GM23338 (cell line): ENCODE data around the gene PDE2A. TPM values are rescaled to one million over a fixed set of nuclear protein-coding genes. Genes with fewer than 3 reads are reported as not detected.

ENCODE experiments used
- ATAC-seq: fragments of 200-7000 bp; cut with Tn5 transposase; 3 replicates; pipeline ENCODE4 v1.9.1; 2020
- DNase-seq: peaks from one replicate; pipeline ENCODE4 v3.0.0-alpha.2; 2015; ENCODE audit warnings: low spot score
- H2AFZ ChIP-seq: fragments of 200-600 bp; sonication (generic); 2 replicates; pipeline ENCODE4 v1.8.0; 2016; ENCODE audit warnings: antibody characterized with exemption, mild to moderate bottlenecking, moderate library complexity
- H3F3A ChIP-seq: fragments of 200-600 bp; sonication (generic); replicated peaks from 2 replicates; pipeline ENCODE4 v1.8.0; 2017; ENCODE audit warnings: antibody characterized with exemption, mixed run types, low read depth
- H3K27ac ChIP-seq: fragments of 200-600 bp; sonication (generic); 2 replicates; pipeline ENCODE4 v1.6.1; 2016; ENCODE audit warnings: low read depth
- H3K27me3 ChIP-seq: fragments of 200-600 bp; sonication (generic); 2 replicates; pipeline ENCODE4 v1.8.0; 2016; ENCODE audit warnings: mild to moderate bottlenecking, mixed run types, moderate library complexity; ENCODE audit not compliant: insufficient read depth
- H3K36me3 ChIP-seq: fragments of 200-600 bp; sonication (generic); 2 replicates; pipeline ENCODE4 v1.8.0; 2016; ENCODE audit warnings: mild to moderate bottlenecking; ENCODE audit not compliant: insufficient read depth
- H3K4me1 ChIP-seq: fragments of 200-600 bp; sonication (generic); 2 replicates; pipeline ENCODE4 v1.8.0; 2016; ENCODE audit warnings: mild to moderate bottlenecking, moderate library complexity; ENCODE audit not compliant: insufficient read depth
- H3K4me2 ChIP-seq: fragments of 200-600 bp; sonication (generic); 2 replicates; pipeline ENCODE4 v1.7.1; 2017; ENCODE audit warnings: mixed run types
- H3K4me3 ChIP-seq: fragments of 200-600 bp; sonication (generic); 2 replicates; pipeline ENCODE4 v1.6.1; 2016; ENCODE audit warnings: mixed run types
- H3K79me2 ChIP-seq: fragments of 200-600 bp; sonication (generic); replicated peaks from 2 replicates; pipeline ENCODE4 v1.8.0; 2017; ENCODE audit warnings: mild to moderate bottlenecking; ENCODE audit not compliant: insufficient read depth
- H3K9me2 ChIP-seq: fragments of 200-600 bp; sonication (generic); 2 replicates; pipeline ENCODE4 v1.8.0; 2017; ENCODE audit not compliant: insufficient read depth
- H4K20me1 ChIP-seq: fragments of 200-600 bp; sonication (generic); replicated peaks from 2 replicates; pipeline ENCODE4 v1.8.0; 2017; ENCODE audit warnings: mild to moderate bottlenecking; ENCODE audit not compliant: insufficient read depth
- H3K27ac Mint-ChIP-seq: 2 replicates; pipeline ENCODE4 v1.8.0; 2020; ENCODE audit warnings: inconsistent platforms, mild to moderate bottlenecking, moderate library complexity, mixed read lengths
- H3K27me3 Mint-ChIP-seq: 3 replicates; pipeline ENCODE4 v1.8.0; 2022; ENCODE audit warnings: low read depth, mild to moderate bottlenecking, moderate library complexity, mixed read lengths, inconsistent platforms; ENCODE audit not compliant: insufficient read depth, poor library complexity
- H3K36me3 Mint-ChIP-seq: 3 replicates; pipeline ENCODE4 v1.8.0; 2021; ENCODE audit warnings: low read depth, mild to moderate bottlenecking, inconsistent platforms, moderate library complexity, mixed read lengths
- H3K4me1 Mint-ChIP-seq: 3 replicates; pipeline ENCODE4 v1.8.0; 2020; ENCODE audit warnings: mild to moderate bottlenecking, inconsistent platforms, mixed read lengths
- H3K4me3 Mint-ChIP-seq: 3 replicates; pipeline ENCODE4 v1.8.0; 2021; ENCODE audit warnings: moderate library complexity, mild to moderate bottlenecking, inconsistent platforms, mixed read lengths
- H3K9me3 Mint-ChIP-seq: 3 replicates; pipeline ENCODE4 v1.8.0; 2020; ENCODE audit warnings: moderate library complexity, mild to moderate bottlenecking, inconsistent platforms, mixed read lengths
- CREB1 ChIP-seq: fragments of 250-450 bp; sonication (Bioruptor Pico); IDR thresholded peaks from 2 replicates; pipeline ENCODE4 v1.5.0; 2020; ENCODE audit warnings: low read depth, mild to moderate bottlenecking, moderate library complexity
- ETS1 ChIP-seq: IDR thresholded peaks from 2 replicates; pipeline ENCODE4 v1.6.1; 2016; ENCODE audit warnings: antibody characterized with exemption
- EZH2 ChIP-seq: fragments of 200-600 bp; sonication (generic); IDR thresholded peaks from one replicate; pipeline ENCODE4 v1.8.0; 2017; ENCODE audit warnings: antibody characterized with exemption, mild to moderate bottlenecking, low read depth; ENCODE audit not compliant: unreplicated experiment
- EZH2phosphoT487 ChIP-seq: fragments of 200-600 bp; sonication (generic); IDR thresholded peaks from one replicate; pipeline ENCODE4 v1.8.1; 2018; ENCODE audit warnings: antibody characterized with exemption; ENCODE audit not compliant: unreplicated experiment
- JUNB ChIP-seq: IDR thresholded peaks from one replicate; pipeline ENCODE4 v1.6.1; 2016; ENCODE audit warnings: antibody characterized with exemption; ENCODE audit not compliant: unreplicated experiment
- NANOG ChIP-seq: IDR thresholded peaks from 2 replicates; pipeline ENCODE4 v1.6.1; 2016; ENCODE audit warnings: antibody characterized with exemption, borderline replicate concordance
- POLR2AphosphoS5 ChIP-seq: IDR thresholded peaks from 2 replicates; pipeline ENCODE4 v1.6.1; 2016; ENCODE audit warnings: antibody characterized with exemption, low read depth
- STAT1 ChIP-seq: IDR thresholded peaks from one replicate; pipeline ENCODE4 v1.6.1; 2016; ENCODE audit warnings: antibody characterized with exemption; ENCODE audit not compliant: unreplicated experiment
- ZNF114 ChIP-seq: fragments of 250-450 bp; sonication (Bioruptor Pico); IDR thresholded peaks from 2 replicates; pipeline ENCODE4 v1.5.0; 2020; ENCODE audit warnings: mild to moderate bottlenecking, moderate library complexity
- ZNF331 ChIP-seq: fragments of 250-450 bp; sonication (Bioruptor Pico); IDR thresholded peaks from 2 replicates; pipeline ENCODE4 v1.5.0; 2020; ENCODE audit warnings: low read depth, mild to moderate bottlenecking, moderate library complexity
- polyA plus RNA-seq: library from polyadenylated mRNA; unstranded; fragments of >200 nt; fragmentation: Nextera tagmentation; extraction: Ambion mirVana; gene quantifications from 2 replicates; pipeline ENCODE4 v1.2.1, GENCODE V29; 2016
- total RNA-seq: library from RNA; depleted of rRNA; stranded (reverse); fragments of >200 nt; shearing (Covaris generic); gene quantifications from 2 replicates; pipeline ENCODE4 v1.2.3, GENCODE V29; 2014
- TF ChIP-seq, protein P1 (sequence below), 2 experiments: fragments of 200-600 bp in 1 of 2; sonication (generic) in 1 of 2; conservative IDR thresholded peaks; 2 replicates each; pipeline versions ENCODE4 v1.5.1 to v1.6.1; 2016 to 2017; ENCODE audit warnings: antibody characterized with exemption in 2 of 2, low read depth in 2 of 2, mild to moderate bottlenecking in 2 of 2, moderate library complexity in 1 of 2
- TF ChIP-seq, protein P2 (sequence below): fragments of 250-450 bp; sonication (Bioruptor Pico); IDR thresholded peaks from 2 replicates; pipeline ENCODE4 v1.5.0; 2020; ENCODE audit warnings: mild to moderate bottlenecking, moderate library complexity
- TF ChIP-seq, protein P3 (sequence below): IDR thresholded peaks from one replicate; pipeline ENCODE4 v1.6.1; 2018; ENCODE audit warnings: antibody characterized with exemption; ENCODE audit not compliant: unreplicated experiment

Gene PDE2A
- total and polyA plus RNA-seq, 2 experiments from 2014 or later, result 4.3 to 16.2 TPM

DNA sequence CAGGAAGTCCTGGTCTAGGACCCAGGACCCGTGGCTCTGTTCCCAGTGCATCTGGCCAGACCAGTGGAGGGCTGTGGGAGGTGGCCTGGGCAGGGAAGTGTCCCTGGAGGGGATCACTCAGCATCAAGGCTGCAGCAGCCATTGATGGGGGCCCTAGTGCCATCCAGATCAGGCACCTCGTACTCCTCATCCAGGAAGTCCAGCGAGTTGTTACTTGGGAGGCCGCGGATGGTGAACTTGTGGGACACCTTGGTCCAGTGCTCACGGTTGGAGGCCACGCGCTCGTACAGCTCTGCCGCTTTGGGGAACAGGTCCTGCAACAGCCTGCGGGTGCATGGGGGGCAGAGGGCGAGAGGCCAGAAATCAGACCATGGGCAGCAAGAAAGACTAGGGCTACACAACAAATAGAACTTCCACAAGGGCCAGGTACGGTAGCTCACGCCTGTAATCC lies 96.9 kb downstream of the PDE2A start:
- no peak overlapping the region for H3K4me3 ChIP-seq

More for the DNA sequence above, 96.9 kb downstream of the PDE2A start:
- H3K9me3 Mint-ChIP-seq, result no peaks in the 10 kb centered on the region
- peaks cover 16% of the 10 kb centered on the region for H3K27me3 Mint-ChIP-seq
- Histone ChIP-seq H3K4me2 (no peak overlapping the region), H3K27ac (no peak overlapping the region), H4K20me1 (no peaks in the 10 kb centered on the region), H3K27me3 (no peaks in the 10 kb centered on the region), H2AFZ (no peak overlapping the region), H3K9me2 (no peaks in the 10 kb centered on the region), H3F3A (no peaks in the 10 kb centered on the region), H3K4me1 (0 out of 2 replicates have a peak, but pooled peaks cover 6% of the 10 kb centered on the region), H3K36me3 (no peaks in the 10 kb centered on the region), H3K79me2 (no peaks in the 10 kb centered on the region)
- H3K4me3 Mint-ChIP-seq, result no peak overlapping the region
- no peak overlapping the region for H3K27ac Mint-ChIP-seq
- DNase-seq, result no peak
- TF ChIP-seq ZNF331 (CRISPR knock-in tag) (no peak), JUNB (no peak), ETS1 (no peak), EZH2phosphoT487 (no peak), EZH2 (no peak), ZNF114 (CRISPR knock-in tag) (no peak), NANOG (no peak), POLR2AphosphoS5 (no peak), STAT1 (no peak), CREB1 (CRISPR knock-in tag) (no peak)
- TF ChIP-seq, protein P1, sequence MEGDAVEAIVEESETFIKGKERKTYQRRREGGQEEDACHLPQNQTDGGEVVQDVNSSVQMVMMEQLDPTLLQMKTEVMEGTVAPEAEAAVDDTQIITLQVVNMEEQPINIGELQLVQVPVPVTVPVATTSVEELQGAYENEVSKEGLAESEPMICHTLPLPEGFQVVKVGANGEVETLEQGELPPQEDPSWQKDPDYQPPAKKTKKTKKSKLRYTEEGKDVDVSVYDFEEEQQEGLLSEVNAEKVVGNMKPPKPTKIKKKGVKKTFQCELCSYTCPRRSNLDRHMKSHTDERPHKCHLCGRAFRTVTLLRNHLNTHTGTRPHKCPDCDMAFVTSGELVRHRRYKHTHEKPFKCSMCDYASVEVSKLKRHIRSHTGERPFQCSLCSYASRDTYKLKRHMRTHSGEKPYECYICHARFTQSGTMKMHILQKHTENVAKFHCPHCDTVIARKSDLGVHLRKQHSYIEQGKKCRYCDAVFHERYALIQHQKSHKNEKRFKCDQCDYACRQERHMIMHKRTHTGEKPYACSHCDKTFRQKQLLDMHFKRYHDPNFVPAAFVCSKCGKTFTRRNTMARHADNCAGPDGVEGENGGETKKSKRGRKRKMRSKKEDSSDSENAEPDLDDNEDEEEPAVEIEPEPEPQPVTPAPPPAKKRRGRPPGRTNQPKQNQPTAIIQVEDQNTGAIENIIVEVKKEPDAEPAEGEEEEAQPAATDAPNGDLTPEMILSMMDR (conservative IDR thresholded peaks at IDR 0.05; ENCODE audit: low read depth in 2 of 2), result no peak
- TF ChIP-seq, protein P2, sequence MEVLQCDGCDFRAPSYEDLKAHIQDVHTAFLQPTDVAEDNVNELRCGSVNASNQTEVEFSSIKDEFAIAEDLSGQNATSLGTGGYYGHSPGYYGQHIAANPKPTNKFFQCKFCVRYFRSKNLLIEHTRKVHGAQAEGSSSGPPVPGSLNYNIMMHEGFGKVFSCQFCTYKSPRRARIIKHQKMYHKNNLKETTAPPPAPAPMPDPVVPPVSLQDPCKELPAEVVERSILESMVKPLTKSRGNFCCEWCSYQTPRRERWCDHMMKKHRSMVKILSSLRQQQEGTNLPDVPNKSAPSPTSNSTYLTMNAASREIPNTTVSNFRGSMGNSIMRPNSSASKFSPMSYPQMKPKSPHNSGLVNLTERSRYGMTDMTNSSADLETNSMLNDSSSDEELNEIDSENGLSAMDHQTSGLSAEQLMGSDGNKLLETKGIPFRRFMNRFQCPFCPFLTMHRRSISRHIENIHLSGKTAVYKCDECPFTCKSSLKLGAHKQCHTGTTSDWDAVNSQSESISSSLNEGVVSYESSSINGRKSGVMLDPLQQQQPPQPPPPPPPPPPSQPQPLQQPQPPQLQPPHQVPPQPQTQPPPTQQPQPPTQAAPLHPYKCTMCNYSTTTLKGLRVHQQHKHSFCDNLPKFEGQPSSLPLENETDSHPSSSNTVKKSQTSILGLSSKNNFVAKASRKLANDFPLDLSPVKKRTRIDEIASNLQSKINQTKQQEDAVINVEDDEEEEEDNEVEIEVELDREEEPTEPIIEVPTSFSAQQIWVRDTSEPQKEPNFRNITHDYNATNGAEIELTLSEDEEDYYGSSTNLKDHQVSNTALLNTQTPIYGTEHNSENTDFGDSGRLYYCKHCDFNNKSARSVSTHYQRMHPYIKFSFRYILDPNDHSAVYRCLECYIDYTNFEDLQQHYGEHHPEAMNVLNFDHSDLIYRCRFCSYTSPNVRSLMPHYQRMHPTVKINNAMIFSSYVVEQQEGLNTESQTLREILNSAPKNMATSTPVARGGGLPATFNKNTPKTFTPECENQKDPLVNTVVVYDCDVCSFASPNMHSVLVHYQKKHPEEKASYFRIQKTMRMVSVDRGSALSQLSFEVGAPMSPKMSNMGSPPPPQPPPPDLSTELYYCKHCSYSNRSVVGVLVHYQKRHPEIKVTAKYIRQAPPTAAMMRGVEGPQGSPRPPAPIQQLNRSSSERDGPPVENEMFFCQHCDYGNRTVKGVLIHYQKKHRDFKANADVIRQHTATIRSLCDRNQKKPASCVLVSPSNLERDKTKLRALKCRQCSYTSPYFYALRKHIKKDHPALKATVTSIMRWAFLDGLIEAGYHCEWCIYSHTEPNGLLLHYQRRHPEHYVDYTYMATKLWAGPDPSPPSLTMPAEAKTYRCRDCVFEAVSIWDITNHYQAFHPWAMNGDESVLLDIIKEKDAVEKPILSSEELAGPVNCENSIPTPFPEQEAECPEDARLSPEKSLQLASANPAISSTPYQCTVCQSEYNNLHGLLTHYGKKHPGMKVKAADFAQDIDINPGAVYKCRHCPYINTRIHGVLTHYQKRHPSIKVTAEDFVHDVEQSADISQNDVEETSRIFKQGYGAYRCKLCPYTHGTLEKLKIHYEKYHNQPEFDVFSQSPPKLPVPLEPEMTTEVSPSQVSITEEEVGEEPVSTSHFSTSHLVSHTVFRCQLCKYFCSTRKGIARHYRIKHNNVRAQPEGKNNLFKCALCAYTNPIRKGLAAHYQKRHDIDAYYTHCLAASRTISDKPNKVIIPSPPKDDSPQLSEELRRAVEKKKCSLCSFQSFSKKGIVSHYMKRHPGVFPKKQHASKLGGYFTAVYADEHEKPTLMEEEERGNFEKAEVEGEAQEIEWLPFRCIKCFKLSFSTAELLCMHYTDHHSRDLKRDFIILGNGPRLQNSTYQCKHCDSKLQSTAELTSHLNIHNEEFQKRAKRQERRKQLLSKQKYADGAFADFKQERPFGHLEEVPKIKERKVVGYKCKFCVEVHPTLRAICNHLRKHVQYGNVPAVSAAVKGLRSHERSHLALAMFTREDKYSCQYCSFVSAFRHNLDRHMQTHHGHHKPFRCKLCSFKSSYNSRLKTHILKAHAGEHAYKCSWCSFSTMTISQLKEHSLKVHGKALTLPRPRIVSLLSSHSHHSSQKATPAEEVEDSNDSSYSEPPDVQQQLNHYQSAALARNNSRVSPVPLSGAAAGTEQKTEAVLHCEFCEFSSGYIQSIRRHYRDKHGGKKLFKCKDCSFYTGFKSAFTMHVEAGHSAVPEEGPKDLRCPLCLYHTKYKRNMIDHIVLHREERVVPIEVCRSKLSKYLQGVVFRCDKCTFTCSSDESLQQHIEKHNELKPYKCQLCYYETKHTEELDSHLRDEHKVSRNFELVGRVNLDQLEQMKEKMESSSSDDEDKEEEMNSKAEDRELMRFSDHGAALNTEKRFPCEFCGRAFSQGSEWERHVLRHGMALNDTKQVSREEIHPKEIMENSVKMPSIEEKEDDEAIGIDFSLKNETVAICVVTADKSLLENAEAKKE, result no peak
- TF ChIP-seq, protein P3, sequence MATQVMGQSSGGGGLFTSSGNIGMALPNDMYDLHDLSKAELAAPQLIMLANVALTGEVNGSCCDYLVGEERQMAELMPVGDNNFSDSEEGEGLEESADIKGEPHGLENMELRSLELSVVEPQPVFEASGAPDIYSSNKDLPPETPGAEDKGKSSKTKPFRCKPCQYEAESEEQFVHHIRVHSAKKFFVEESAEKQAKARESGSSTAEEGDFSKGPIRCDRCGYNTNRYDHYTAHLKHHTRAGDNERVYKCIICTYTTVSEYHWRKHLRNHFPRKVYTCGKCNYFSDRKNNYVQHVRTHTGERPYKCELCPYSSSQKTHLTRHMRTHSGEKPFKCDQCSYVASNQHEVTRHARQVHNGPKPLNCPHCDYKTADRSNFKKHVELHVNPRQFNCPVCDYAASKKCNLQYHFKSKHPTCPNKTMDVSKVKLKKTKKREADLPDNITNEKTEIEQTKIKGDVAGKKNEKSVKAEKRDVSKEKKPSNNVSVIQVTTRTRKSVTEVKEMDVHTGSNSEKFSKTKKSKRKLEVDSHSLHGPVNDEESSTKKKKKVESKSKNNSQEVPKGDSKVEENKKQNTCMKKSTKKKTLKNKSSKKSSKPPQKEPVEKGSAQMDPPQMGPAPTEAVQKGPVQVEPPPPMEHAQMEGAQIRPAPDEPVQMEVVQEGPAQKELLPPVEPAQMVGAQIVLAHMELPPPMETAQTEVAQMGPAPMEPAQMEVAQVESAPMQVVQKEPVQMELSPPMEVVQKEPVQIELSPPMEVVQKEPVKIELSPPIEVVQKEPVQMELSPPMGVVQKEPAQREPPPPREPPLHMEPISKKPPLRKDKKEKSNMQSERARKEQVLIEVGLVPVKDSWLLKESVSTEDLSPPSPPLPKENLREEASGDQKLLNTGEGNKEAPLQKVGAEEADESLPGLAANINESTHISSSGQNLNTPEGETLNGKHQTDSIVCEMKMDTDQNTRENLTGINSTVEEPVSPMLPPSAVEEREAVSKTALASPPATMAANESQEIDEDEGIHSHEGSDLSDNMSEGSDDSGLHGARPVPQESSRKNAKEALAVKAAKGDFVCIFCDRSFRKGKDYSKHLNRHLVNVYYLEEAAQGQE, result no peak
- peaks cover 12% of the 10 kb centered on the region for H3K4me1 Mint-ChIP-seq
- H3K36me3 Mint-ChIP-seq, result no peaks in the 10 kb centered on the region; the same call in 2 of the 3 replicates
- ATAC-seq, result no peak
